IMR-90 (cell line): ENCODE measurements around the gene SLC16A8. TPM values are rescaled to one million over a fixed set of nuclear protein-coding genes. Genes with fewer than 3 reads are reported as not detected.
A peak's percentile ranks its signal among the peaks of the same experiment; 100 is the strongest.

Experiments
- polyA plus RNA-seq, 3 experiments: library from polyadenylated mRNA; depleted of rRNA; stranded (reverse); fragments of >200 nt; gene quantifications; 2 replicates each; pipeline ENCODE4 v1.2.3, GENCODE V29; 2012; ENCODE audit warnings: low replicate concordance in 1 of 3
- total RNA-seq: library from RNA; depleted of rRNA; stranded (reverse); fragments of >200 nt; gene quantifications from 2 replicates; pipeline ENCODE4 v1.2.3, GENCODE V29; 2012
- TF ChIP-seq, protein P1 (sequence below): conservative IDR thresholded peaks from 2 replicates; pipeline ENCODE4 v1.5.1; 2012; ENCODE audit warnings: mild to moderate bottlenecking, low read depth, low read length, improper control_type of control experiment

Gene SLC16A8
- total and polyA plus RNA-seq, 2 of the 4 experiments (the other 2 are of a cell fraction): not detected

DNA sequence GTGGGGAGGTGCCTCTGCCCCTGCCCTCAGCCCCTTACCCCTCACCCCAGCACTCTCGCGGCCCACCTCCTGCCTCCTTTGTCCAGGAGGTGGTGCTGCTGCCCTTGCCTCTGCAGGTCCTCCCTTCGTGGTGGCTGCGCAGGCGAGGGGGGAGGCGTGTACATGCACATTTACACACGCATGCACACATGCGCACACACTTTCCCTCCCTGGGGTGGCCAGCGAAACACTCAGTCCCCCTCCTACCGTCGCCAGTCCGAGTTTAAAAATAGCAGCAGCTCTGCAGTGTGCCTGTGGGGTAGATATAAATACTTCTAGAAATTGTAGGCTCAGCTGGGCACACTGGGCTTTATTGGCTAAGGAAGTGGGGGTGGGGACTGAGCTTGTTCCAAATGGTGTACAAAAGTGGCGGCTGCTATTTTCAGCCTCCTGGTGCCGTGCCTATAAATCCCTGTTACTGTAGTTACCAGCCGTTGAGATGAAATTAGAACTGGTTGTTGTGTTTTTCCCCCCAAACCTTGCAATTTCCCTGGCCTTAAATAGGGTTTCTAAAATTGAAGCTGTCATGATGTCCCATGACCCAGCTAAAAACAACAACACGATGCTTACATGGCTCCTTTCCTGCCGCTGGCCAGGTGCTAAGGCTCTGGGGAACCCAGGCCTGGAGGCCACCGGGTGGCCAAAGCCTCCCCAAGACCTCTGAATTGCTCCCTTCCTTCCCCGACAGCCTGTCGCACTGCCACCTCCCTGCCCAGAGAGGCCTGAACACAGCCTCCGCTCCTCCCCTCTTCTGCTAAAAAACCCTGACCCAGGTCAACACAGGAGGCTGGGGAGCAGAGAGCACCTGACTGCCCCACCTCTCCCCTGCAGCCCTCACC lies 14.4 kb downstream of the SLC16A8 start (continued):
- TF ChIP-seq, protein P1, sequence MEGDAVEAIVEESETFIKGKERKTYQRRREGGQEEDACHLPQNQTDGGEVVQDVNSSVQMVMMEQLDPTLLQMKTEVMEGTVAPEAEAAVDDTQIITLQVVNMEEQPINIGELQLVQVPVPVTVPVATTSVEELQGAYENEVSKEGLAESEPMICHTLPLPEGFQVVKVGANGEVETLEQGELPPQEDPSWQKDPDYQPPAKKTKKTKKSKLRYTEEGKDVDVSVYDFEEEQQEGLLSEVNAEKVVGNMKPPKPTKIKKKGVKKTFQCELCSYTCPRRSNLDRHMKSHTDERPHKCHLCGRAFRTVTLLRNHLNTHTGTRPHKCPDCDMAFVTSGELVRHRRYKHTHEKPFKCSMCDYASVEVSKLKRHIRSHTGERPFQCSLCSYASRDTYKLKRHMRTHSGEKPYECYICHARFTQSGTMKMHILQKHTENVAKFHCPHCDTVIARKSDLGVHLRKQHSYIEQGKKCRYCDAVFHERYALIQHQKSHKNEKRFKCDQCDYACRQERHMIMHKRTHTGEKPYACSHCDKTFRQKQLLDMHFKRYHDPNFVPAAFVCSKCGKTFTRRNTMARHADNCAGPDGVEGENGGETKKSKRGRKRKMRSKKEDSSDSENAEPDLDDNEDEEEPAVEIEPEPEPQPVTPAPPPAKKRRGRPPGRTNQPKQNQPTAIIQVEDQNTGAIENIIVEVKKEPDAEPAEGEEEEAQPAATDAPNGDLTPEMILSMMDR: peak; percentile 53
